HepG2 (cell line): ENCODE results near the gene ZDHHC24. TPM values are rescaled to one million over a fixed set of nuclear protein-coding genes. Genes with fewer than 3 reads are reported as not detected.

ENCODE experiments used
- CBX1 ChIP-seq: IDR thresholded peaks from one replicate; pipeline ENCODE4 v1.6.1; 2016; ENCODE audit warnings: antibody characterized with exemption, low read depth
- FOXA3 ChIP-seq: IDR thresholded peaks from 2 replicates; pipeline ENCODE4 v1.6.1; 2016; ENCODE audit warnings: missing genetic modification reagents, missing compliant biosample characterization
- HNF1A ChIP-seq, 2 experiments: sonication (generic) in 1 of 2; formaldehyde crosslinking in 1 of 2; IDR thresholded peaks; 2 replicates each; pipeline versions ENCODE4 v1.4.0 to v1.6.1; 2016 to 2020; ENCODE audit warnings: borderline replicate concordance in 1 of 2, low read depth in 1 of 2, mild to moderate bottlenecking in 1 of 2, missing genetic modification reagents in 1 of 2
- JARID2 ChIP-seq: sonication (generic); formaldehyde crosslinking; IDR thresholded peaks from 2 replicates; pipeline ENCODE4 v1.8.1; 2023; ENCODE audit warnings: missing genetic modification reagents, inconsistent platforms; ENCODE audit not compliant: insufficient replicate concordance
- NFAT5 ChIP-seq: sonication (generic); formaldehyde crosslinking; IDR thresholded peaks from 2 replicates; pipeline ENCODE4 v1.4.0; 2020; ENCODE audit warnings: missing genetic modification reagents
- PBX3 ChIP-seq: sonication (generic); formaldehyde crosslinking; IDR thresholded peaks from 2 replicates; pipeline ENCODE4 v1.8.1; 2023; ENCODE audit warnings: missing genetic modification reagents, inconsistent platforms, borderline replicate concordance
- SALL1 ChIP-seq: sonication (generic); formaldehyde crosslinking; IDR thresholded peaks from 2 replicates; pipeline ENCODE4 v1.8.0; 2022; ENCODE audit warnings: mild to moderate bottlenecking, missing genetic modification reagents
- TBX2 ChIP-seq: sonication (generic); formaldehyde crosslinking; IDR thresholded peaks from 2 replicates; pipeline ENCODE4 v1.5.0; 2020; ENCODE audit warnings: missing genetic modification reagents, mild to moderate bottlenecking, borderline replicate concordance
- YEATS2 ChIP-seq: sonication (generic); formaldehyde crosslinking; IDR thresholded peaks from 2 replicates; pipeline ENCODE4 v1.4.0; 2020; ENCODE audit warnings: missing genetic modification reagents, borderline replicate concordance
- ZBTB34 ChIP-seq: sonication (generic); formaldehyde crosslinking; IDR thresholded peaks from 2 replicates; pipeline ENCODE4 v1.8.0; 2022; ENCODE audit warnings: mild to moderate bottlenecking, missing genetic modification reagents
- ZBTB42 ChIP-seq: sonication (generic); formaldehyde crosslinking; IDR thresholded peaks from 2 replicates; pipeline ENCODE4 v1.5.0; 2020; ENCODE audit warnings: mild to moderate bottlenecking, missing genetic modification reagents
- ZMYM4 ChIP-seq: sonication (generic); formaldehyde crosslinking; IDR thresholded peaks from 2 replicates; pipeline ENCODE4 v1.8.1; 2023; ENCODE audit warnings: mild to moderate bottlenecking, missing genetic modification reagents
- ZNF781 ChIP-seq: sonication (generic); formaldehyde crosslinking; IDR thresholded peaks from 2 replicates; pipeline ENCODE4 v1.5.1; 2020; ENCODE audit warnings: borderline replicate concordance, mild to moderate bottlenecking, missing genetic modification reagents; ENCODE audit errors: not compliant biosample characterization
- ZNF788 ChIP-seq: sonication (generic); formaldehyde crosslinking; IDR thresholded peaks from 2 replicates; pipeline ENCODE4 v1.5.0; 2020; ENCODE audit warnings: mild to moderate bottlenecking, missing genetic modification reagents, borderline replicate concordance
- ZNF839 ChIP-seq: sonication (generic); formaldehyde crosslinking; IDR thresholded peaks from 2 replicates; pipeline ENCODE4 v1.4.0; 2020; ENCODE audit warnings: missing genetic modification reagents, mild to moderate bottlenecking, borderline replicate concordance
- polyA plus RNA-seq, 8 experiments: library from polyadenylated mRNA; depleted of rRNA in 3 of 8; stranded (reverse) in 7 of 8; unstranded in 1 of 8; fragments of >200 nt; fragmentation: Illumina TruSeq in 4 of 8; extraction: Trizol in 4 of 8; gene quantifications; 2 replicates each; pipeline versions ENCODE4 v1.2.1 to v1.2.3, GENCODE V29; 2011 to 2016; ENCODE audit warnings: low read depth in 4 of 8, missing spikeins in 1 of 8, mixed read lengths in 1 of 8; ENCODE audit not compliant: insufficient read depth in 1 of 8
- total RNA-seq, 5 experiments: library from RNA; depleted of rRNA; stranded (reverse); fragments of >200 nt; fragmentation: Illumina TruSeq; extraction: Trizol; gene quantifications; 2 replicates each; pipeline ENCODE4 v1.2.3, GENCODE V29; 2016; ENCODE audit warnings: low read depth in 1 of 5

The ZDHHC24 gene
- total and polyA plus RNA-seq, 2 of the 13 experiments (the other 11 are each of a cell fraction or from before 2014, with no cell fraction given) = 4.3 TPM

GRCh38 chr11:66510271-66510989 lies 35.4 kb downstream of the ZDHHC24 start, which contains the start of gene BBS1 (continued):
- TF ChIP-seq NFAT5 (peak; percentile 74; the same call in 1 of the 2 replicates), TBX2 (CRISPR knock-in tag) (peak; percentile 82), ZNF839 (CRISPR knock-in tag) (no peak), SALL1 (peak; percentile 75), FOXA3 (CRISPR knock-in tag) (peak; percentile 59), YEATS2 (CRISPR knock-in tag) (peak; percentile 75; the same call in 1 of the 2 replicates), ZMYM4 (peak; percentile 76; the same call in 1 of the 2 replicates), ZNF781 (CRISPR knock-in tag) (no peak), ZBTB42 (no peak), ZBTB34 (CRISPR knock-in tag) (no peak), JARID2 (CRISPR knock-in tag) (no peak), CBX1 (peak; percentile 89), ZNF788 (CRISPR knock-in tag) (peak; percentile 96; the same call in 1 of the 2 replicates), HNF1A (IDR thresholded peaks at IDR 0.05; ENCODE audit: low read depth) (no peak), HNF1A (CRISPR knock-in tag; IDR thresholded peaks at IDR 0.05; ENCODE audit: borderline replicate concordance) (0 out of 2 replicates have a peak, but pooled peaks have one; percentile 20), PBX3 (CRISPR knock-in tag) (no peak)
